IgD-negative memory B cell (primary cell): ENCODE measurements around the gene DMRT2. TPM values are rescaled to one million over a fixed set of nuclear protein-coding genes. Genes with fewer than 3 reads are reported as not detected.

ENCODE experiments used
- H3K27ac Mint-ChIP-seq, 3 donors: one replicate each; pipeline ENCODE4 v1.8.0; 2020 to 2022; ENCODE audit warnings: mild to moderate bottlenecking in 3 of 3, mixed read lengths in 3 of 3, moderate library complexity in 1 of 3
- H3K27me3 Mint-ChIP-seq: one replicate; pipeline ENCODE4 v1.8.0; 2021; ENCODE audit warnings: mixed read lengths
- H3K36me3 Mint-ChIP-seq: one replicate; pipeline ENCODE4 v1.8.0; 2020; ENCODE audit warnings: mild to moderate bottlenecking, mixed read lengths
- H3K4me1 Mint-ChIP-seq, 3 donors: one replicate each; pipeline ENCODE4 v1.8.0; 2020 to 2022; ENCODE audit warnings: mixed read lengths in 3 of 3, mild to moderate bottlenecking in 1 of 3
- H3K4me3 Mint-ChIP-seq, 4 donors: one replicate each; pipeline ENCODE4 v1.8.0; 2020 to 2022; ENCODE audit warnings: mild to moderate bottlenecking in 4 of 4, mixed read lengths in 4 of 4, moderate library complexity in 3 of 4
- H3K9me3 Mint-ChIP-seq, 3 donors: one replicate each; pipeline ENCODE4 v1.8.0; 2020 to 2021; ENCODE audit warnings: mixed read lengths in 3 of 3, mild to moderate bottlenecking in 1 of 3
- polyA plus RNA-seq: library from polyadenylated mRNA; unstranded; fragments of 300-500 nt; fragmentation: Illumina TruSeq; gene quantifications from one replicate; pipeline ENCODE4 v1.2.3, GENCODE V29; 2021

Gene DMRT2
- polyA plus RNA-seq, 1 donor from 2014 or later = not detected

- H3K27me3 Mint-ChIP-seq = peaks cover 59% of the 10 kb centered on the region
- no peaks in the 10 kb centered on the region for H3K36me3 Mint-ChIP-seq
- H3K9me3 Mint-ChIP-seq = peaks cover 2 to 19% (median 8%) of the 10 kb centered on the region in 3 donors
- H3K4me3 Mint-ChIP-seq = peak overlapping the region in 2 of 4 donors; percentile 12 to 72
- peaks cover 10 to 19% (median 12%) of the 10 kb centered on the region in 3 donors for H3K4me1 Mint-ChIP-seq
- H3K27ac Mint-ChIP-seq = peak overlapping the region in 2 of 3 donors; percentile 5 to 16
These were observed 3.1 kb downstream of the DMRT2 start for GRCh38 chr9:1053282-1053621.

- Mint-ChIP-seq H3K9me3 (peaks cover 2 to 13% (median 5%) of the 10 kb centered on the region in 3 donors), H3K27ac (peak overlapping the region in 2 of 3 donors; percentile 16 to 43), H3K36me3 (no peaks in the 10 kb centered on the region), H3K4me3 (peak overlapping the region in 1 of 4 donors; percentile 33), H3K4me1 (peaks cover 9 to 14% (median 9%) of the 10 kb centered on the region in 3 donors), H3K27me3 (peaks cover 51% of the 10 kb centered on the region)
These were observed 3.8 kb downstream of the DMRT2 start for GRCh38 chr9:1053986-1054425.

GRCh38 chr9:1055166-1055565, 5.0 kb downstream of the DMRT2 start:
- no peak overlapping the region for H3K4me3 Mint-ChIP-seq
- peaks cover 2 to 6% (median 2%) of the 10 kb centered on the region in 3 donors for H3K9me3 Mint-ChIP-seq
- no peaks in the 10 kb centered on the region for H3K36me3 Mint-ChIP-seq
- peaks cover 0 to 7% (median 3%) of the 10 kb centered on the region in 3 donors for H3K4me1 Mint-ChIP-seq
- H3K27me3 Mint-ChIP-seq = peaks cover 43% of the 10 kb centered on the region
- H3K27ac Mint-ChIP-seq = no peak overlapping the region

GRCh38 chr9:1057910-1058309, 7.8 kb downstream of the DMRT2 start:
- H3K27ac Mint-ChIP-seq = no peak overlapping the region
- H3K27me3 Mint-ChIP-seq = peaks cover 33% of the 10 kb centered on the region

GRCh38 chr9:1058826-1059487, 8.8 kb downstream of the DMRT2 start:
- no peak overlapping the region for H3K4me3 Mint-ChIP-seq
- H3K27ac Mint-ChIP-seq = no peak overlapping the region
- H3K27me3 Mint-ChIP-seq = peaks cover 24% of the 10 kb centered on the region
- no peaks in the 10 kb centered on the region for H3K36me3 Mint-ChIP-seq
- no peaks in the 10 kb centered on the region for H3K4me1 Mint-ChIP-seq
- H3K9me3 Mint-ChIP-seq = peaks cover 2 to 3% (median 2%) of the 10 kb centered on the region in 3 donors

More at GRCh38 chr9:1057910-1058309, 7.8 kb downstream of the DMRT2 start:
- H3K36me3 Mint-ChIP-seq = no peaks in the 10 kb centered on the region
- H3K4me1 Mint-ChIP-seq = no peaks in the 10 kb centered on the region
- H3K9me3 Mint-ChIP-seq = peaks cover 2 to 3% (median 3%) of the 10 kb centered on the region in 3 donors
- H3K4me3 Mint-ChIP-seq = no peak overlapping the region

GRCh38 chr9:1065130-1065529, 15.0 kb downstream of the DMRT2 start:
- H3K36me3 Mint-ChIP-seq = no peaks in the 10 kb centered on the region
- no peak overlapping the region for H3K27ac Mint-ChIP-seq
- H3K4me1 Mint-ChIP-seq = no peaks in the 10 kb centered on the region
- H3K4me3 Mint-ChIP-seq = no peak overlapping the region
- H3K9me3 Mint-ChIP-seq = peaks cover 1 to 10% (median 2%) of the 10 kb centered on the region in 3 donors
- H3K27me3 Mint-ChIP-seq = peaks cover 11% of the 10 kb centered on the region

- peaks cover 5% of the 10 kb centered on the region for H3K27me3 Mint-ChIP-seq
- no peaks in the 10 kb centered on the region for H3K36me3 Mint-ChIP-seq
- peaks cover 0 to 6% (median 2%) of the 10 kb centered on the region in 3 donors for H3K4me1 Mint-ChIP-seq
- H3K27ac Mint-ChIP-seq = no peak overlapping the region
- peaks cover 0 to 10% (median 2%) of the 10 kb centered on the region in 3 donors for H3K9me3 Mint-ChIP-seq
- no peak overlapping the region for H3K4me3 Mint-ChIP-seq
These were observed 20.5 kb downstream of the DMRT2 start for GRCh38 chr9:1070692-1071091.

GRCh38 chr9:1071730-1072129, 21.6 kb downstream of the DMRT2 start:
- Mint-ChIP-seq H3K9me3 (peaks cover 0 to 10% (median 2%) of the 10 kb centered on the region in 3 donors), H3K4me1 (peaks cover 0 to 6% (median 2%) of the 10 kb centered on the region in 3 donors), H3K36me3 (no peaks in the 10 kb centered on the region), H3K4me3 (no peak overlapping the region), H3K27ac (no peak overlapping the region), H3K27me3 (peaks cover 5% of the 10 kb centered on the region)

GRCh38 chr9:1073497-1073896, 23.3 kb downstream of the DMRT2 start:
- Mint-ChIP-seq H3K27me3 (peaks cover 7% of the 10 kb centered on the region), H3K4me1 (peaks cover 0 to 10% (median 2%) of the 10 kb centered on the region in 3 donors), H3K4me3 (no peak overlapping the region)

GRCh38 chr9:1077616-1078015, 27.5 kb downstream of the DMRT2 start:
- peaks cover 4% of the 10 kb centered on the region for H3K27me3 Mint-ChIP-seq

More at GRCh38 chr9:1073497-1073896, 23.3 kb downstream of the DMRT2 start:
- Mint-ChIP-seq H3K9me3 (peaks cover 0 to 2% (median 0%) of the 10 kb centered on the region in 3 donors), H3K27ac (no peak overlapping the region), H3K36me3 (no peaks in the 10 kb centered on the region)

GRCh38 chr9:1083325-1083913, 33.3 kb downstream of the DMRT2 start:
- H3K4me3 Mint-ChIP-seq = no peak overlapping the region
- peaks cover 0 to 3% (median 0%) of the 10 kb centered on the region in 3 donors for H3K4me1 Mint-ChIP-seq
- peaks cover 14% of the 10 kb centered on the region for H3K27me3 Mint-ChIP-seq
- no peaks in the 10 kb centered on the region for H3K9me3 Mint-ChIP-seq
- H3K27ac Mint-ChIP-seq = no peak overlapping the region
- H3K36me3 Mint-ChIP-seq = no peaks in the 10 kb centered on the region

More at GRCh38 chr9:1077616-1078015, 27.5 kb downstream of the DMRT2 start:
- Mint-ChIP-seq H3K4me1 (peaks cover 0 to 5% (median 0%) of the 10 kb centered on the region in 3 donors), H3K4me3 (peak overlapping the region in 1 of 4 donors; percentile 19), H3K9me3 (no peaks in the 10 kb centered on the region), H3K36me3 (no peaks in the 10 kb centered on the region), H3K27ac (no peak overlapping the region)

- Mint-ChIP-seq H3K4me3 (no peak overlapping the region), H3K36me3 (no peaks in the 10 kb centered on the region), H3K27me3 (peaks cover 14% of the 10 kb centered on the region), H3K9me3 (peaks cover 0 to 2% (median 0%) of the 10 kb centered on the region in 3 donors), H3K4me1 (peaks cover 0 to 3% (median 0%) of the 10 kb centered on the region in 3 donors), H3K27ac (no peak overlapping the region)
These were observed 34.9 kb downstream of the DMRT2 start for GRCh38 chr9:1085086-1085485.

GRCh38 chr9:1086517-1086916, 36.4 kb downstream of the DMRT2 start:
- H3K4me3 Mint-ChIP-seq = no peak overlapping the region
- H3K4me1 Mint-ChIP-seq = peaks cover 0 to 3% (median 0%) of the 10 kb centered on the region in 3 donors
- H3K27ac Mint-ChIP-seq = no peak overlapping the region
- no peaks in the 10 kb centered on the region for H3K36me3 Mint-ChIP-seq
- peaks cover 14% of the 10 kb centered on the region for H3K27me3 Mint-ChIP-seq
- peaks cover 0 to 2% (median 0%) of the 10 kb centered on the region in 3 donors for H3K9me3 Mint-ChIP-seq

GRCh38 chr9:1087120-1087881, 37.1 kb downstream of the DMRT2 start:
- Mint-ChIP-seq H3K4me1 (peaks cover 0 to 3% (median 0%) of the 10 kb centered on the region in 3 donors), H3K9me3 (peaks cover 0 to 2% (median 0%) of the 10 kb centered on the region in 3 donors), H3K4me3 (no peak overlapping the region), H3K27me3 (peaks cover 14% of the 10 kb centered on the region), H3K36me3 (no peaks in the 10 kb centered on the region), H3K27ac (no peak overlapping the region)

GRCh38 chr9:1094749-1095148, 44.6 kb downstream of the DMRT2 start:
- peaks cover 1% of the 10 kb centered on the region for H3K36me3 Mint-ChIP-seq
- H3K27ac Mint-ChIP-seq = no peak overlapping the region

More at GRCh38 chr9:1094749-1095148, 44.6 kb downstream of the DMRT2 start:
- Mint-ChIP-seq H3K4me3 (no peak overlapping the region), H3K9me3 (no peaks in the 10 kb centered on the region), H3K27me3 (peaks cover 2% of the 10 kb centered on the region), H3K4me1 (no peaks in the 10 kb centered on the region)
